Urothelium cell line (cell line): ENCODE data around the gene UCP3.

ENCODE experiments used
- DNase-seq: peaks from one replicate; pipeline ENCODE4 v3.0.0; 2011; ENCODE audit warnings: low spot score, mixed read lengths
- FAIRE-seq: peaks from 2 replicates; lab custom pipeline; 2011; peaks lifted over from hg19 to GRCh38; lab: Jason Lieb, UNC

Gene UCP3

DNA sequence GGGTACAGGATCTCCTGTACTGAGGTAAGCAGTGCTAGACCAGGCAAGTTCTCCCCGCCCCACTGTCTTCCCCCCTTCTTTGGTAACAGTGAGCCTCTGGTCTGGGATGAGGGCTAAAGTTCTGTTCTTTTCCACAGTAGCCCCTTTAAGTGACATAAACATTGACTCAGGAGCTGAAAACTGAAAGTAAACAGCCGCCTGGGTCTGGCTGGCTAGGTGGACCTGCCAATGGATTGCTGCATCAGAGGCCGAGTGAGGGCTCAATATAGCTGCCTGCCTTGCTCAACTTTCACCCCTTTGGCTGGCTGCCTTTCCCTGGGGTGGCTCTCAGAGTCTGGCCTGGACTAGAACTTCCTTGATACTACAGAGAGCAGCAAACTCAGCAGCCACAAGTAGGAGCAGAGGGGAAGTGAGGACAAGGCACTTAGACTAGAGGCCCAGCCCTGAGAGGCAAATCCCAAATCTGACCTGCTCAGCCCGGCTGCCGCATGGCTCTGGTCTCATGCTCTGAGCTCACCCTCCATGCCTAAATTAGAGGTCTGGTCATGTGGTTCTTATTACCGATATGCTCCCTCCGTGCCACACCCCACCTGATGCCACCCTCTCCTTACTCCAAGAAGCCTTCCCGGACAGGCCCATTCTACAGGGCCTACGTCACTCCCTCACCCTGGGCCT, 9.6 kb upstream of the UCP3 start:
- no peak for FAIRE-seq
- DNase-seq = no peak

GRCh38 chr11:74017631-74018030, 8.7 kb upstream of the UCP3 start:
- no peak for FAIRE-seq

GRCh38 chr11:74015919-74016684, 7.2 kb upstream of the UCP3 start:
- no peak for DNase-seq
- FAIRE-seq = no peak

More at GRCh38 chr11:74017631-74018030, 8.7 kb upstream of the UCP3 start:
- no peak for DNase-seq

DNA sequence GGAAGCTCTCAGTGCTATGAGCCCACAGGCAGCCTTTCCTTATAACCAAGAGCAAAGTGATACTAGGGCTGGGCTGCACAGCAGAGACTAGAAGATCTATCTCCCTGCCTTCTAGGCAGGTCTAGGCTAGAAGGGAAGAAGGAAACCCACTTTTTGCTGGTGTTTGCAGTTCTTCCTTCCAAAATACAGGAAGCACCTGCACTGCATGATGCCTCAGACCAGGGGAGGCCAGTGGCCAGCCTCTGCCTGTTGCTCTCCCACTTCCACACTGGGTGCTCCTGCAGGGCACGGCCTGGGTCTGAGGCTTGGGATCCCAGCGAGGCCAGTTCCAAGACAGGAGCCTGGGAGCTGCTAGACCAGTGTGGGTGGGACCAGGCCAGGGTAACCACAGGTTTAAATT, 6.0 kb upstream of the UCP3 start:
- no peak for DNase-seq
- no peak for FAIRE-seq

DNA sequence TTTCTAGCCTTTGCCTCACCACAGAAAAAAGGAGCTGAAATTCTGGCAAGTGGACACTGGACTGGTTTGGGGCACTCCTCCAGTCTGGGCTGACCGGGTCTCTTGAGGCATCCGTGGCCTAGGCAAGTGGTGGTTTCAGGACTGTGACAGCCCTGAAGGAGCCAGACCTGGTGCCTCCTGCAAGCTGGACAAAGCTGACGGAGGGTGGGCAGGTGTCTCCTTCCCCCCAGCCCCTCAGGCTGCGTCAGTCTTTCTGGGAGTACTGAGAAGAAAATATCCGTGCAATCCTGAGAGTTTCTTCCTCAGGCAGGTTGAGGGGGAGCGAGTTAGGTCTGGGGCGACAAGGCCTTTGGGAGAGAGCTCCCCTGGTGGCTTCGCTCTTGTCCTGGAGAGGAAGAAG, 4.3 kb upstream of the UCP3 start:
- FAIRE-seq = no peak
- no peak for DNase-seq

DNA sequence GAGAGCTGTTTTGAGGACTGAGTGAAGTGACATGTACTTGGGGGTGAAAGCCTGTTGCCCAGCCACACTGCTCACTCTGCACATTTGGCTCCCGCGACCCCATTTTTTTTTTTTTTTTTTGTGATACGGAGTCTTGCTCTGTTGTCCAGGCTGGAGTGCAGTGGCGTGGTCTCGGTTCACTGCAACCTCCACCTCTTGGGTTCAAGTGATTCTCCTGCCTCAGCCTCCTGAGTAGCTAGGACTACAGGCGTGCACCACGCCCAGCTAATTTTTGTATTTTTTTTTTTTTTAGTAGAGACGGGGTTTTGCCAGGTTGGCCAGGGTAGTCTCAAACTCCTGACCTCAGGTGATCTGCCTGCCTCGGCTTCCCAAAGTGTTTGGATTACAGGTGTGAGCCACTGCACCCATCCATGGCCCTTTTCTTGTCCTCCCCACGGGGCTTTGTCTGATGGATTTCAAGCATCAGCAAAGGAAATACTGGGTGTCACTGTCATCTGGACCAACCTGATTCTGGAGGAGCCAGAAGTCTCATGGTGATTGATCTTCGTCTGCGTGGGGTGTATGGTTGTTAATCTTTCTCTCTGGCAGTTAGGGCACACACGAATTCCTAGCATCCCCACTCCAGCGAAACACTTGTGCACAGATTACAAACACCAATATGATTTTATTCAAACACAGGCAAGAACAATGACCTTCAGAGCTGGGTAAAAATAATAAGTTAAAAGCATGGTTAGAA, 3.4 kb upstream of the UCP3 start:
- no peak for FAIRE-seq
- DNase-seq = no peak

DNA sequence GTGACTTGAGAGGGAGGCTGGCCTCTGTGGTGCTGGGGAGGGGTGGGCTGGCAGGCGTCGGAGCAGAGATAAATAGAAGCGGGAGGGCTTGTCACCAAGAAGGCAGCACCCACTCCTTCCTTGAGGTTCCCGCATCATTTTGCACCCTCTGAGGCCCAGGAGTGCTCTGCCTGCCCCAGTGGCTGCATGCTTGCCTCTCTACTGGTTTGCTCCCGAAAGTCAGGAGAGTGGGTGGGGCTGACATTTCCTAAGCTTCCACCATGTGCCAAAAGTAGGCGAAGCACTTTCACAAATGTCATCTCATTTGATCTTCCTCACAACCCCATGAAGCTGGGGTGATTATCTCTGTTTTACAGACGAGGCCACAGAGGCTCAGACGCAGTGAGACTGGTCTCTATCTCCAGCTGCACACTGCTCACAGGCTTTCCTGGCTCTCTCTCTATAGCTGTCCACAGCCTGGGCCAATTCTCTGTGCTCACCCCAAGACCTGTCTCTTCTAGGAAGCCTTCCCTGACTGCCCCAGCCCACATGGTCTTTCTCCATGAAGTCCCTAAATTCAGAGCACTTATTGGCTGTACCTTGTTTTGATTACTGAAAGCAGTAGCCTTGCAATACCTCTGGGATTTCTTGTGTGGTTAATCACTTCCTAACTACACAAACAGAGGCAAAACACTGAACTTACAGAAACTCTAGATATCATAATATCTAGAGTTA, 2.6 kb upstream of the UCP3 start:
- DNase-seq = no peak
- FAIRE-seq = no peak

DNA sequence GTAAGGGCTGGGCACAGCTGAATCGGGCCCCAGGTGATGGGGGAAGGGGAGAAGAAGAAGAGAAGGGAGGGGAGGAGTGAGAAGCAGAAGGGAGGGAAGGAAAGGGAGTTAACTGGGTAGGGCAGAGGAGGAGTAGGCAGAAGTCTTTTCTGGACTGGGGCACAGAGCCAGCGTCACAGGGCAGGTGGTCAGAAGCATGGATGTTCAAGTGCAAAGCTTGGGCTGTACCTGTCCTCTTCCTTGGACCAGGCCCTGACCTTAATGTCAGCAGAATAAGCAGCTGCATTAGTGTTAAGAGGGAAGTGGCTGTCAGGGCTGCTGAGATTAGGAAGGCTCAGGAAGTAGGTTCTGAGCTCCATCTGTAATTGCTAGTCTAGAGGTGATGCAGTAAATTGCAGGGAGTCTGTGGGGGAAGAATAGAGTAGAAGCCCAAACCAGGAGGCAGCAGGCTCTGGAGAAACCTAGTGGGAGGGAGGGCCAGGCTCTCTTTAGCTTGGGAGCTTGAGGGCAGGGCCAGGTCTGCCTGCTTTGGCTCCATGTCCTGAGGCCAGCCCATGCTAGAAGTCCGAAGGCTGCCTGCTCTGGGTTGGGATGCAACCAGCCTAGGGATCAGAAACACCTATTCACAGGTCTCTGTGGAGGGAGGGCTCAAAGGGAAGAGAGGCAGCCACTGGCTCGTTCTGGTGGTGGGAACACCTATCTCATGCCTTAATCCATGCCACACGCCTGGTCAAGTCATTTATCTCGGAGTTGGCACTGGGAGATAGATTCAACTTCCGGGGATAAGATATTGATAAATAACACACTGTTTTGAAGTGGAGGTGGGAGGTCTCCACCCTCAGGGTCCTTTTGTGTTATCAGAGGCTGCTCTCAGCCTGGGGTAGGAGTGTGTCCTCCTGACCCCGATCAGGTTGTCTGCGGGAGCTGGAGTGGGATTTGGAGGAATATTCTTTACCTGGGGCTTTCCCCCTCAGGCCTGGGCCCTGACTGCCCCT, 1.7 kb upstream of the UCP3 start:
- DNase-seq = no peak
- FAIRE-seq = no peak

GRCh38 chr11:74009675-74010305, 905 bp upstream of the UCP3 start:
- FAIRE-seq (no peak), DNase-seq (no peak)

GRCh38 chr11:74009230-74009547, 304 bp upstream of the UCP3 start:
- DNase-seq (no peak), FAIRE-seq (no peak)

GRCh38 chr11:74007691-74008372, 1.1 kb downstream of the UCP3 start:
- FAIRE-seq = no peak
- no peak for DNase-seq

- no peak for FAIRE-seq
- DNase-seq = no peak
Measured at GRCh38 chr11:74006743-74007304, 2.1 kb downstream of the UCP3 start.

GRCh38 chr11:74005721-74006517, 3.0 kb downstream of the UCP3 start:
- DNase-seq (no peak), FAIRE-seq (no peak)

DNA sequence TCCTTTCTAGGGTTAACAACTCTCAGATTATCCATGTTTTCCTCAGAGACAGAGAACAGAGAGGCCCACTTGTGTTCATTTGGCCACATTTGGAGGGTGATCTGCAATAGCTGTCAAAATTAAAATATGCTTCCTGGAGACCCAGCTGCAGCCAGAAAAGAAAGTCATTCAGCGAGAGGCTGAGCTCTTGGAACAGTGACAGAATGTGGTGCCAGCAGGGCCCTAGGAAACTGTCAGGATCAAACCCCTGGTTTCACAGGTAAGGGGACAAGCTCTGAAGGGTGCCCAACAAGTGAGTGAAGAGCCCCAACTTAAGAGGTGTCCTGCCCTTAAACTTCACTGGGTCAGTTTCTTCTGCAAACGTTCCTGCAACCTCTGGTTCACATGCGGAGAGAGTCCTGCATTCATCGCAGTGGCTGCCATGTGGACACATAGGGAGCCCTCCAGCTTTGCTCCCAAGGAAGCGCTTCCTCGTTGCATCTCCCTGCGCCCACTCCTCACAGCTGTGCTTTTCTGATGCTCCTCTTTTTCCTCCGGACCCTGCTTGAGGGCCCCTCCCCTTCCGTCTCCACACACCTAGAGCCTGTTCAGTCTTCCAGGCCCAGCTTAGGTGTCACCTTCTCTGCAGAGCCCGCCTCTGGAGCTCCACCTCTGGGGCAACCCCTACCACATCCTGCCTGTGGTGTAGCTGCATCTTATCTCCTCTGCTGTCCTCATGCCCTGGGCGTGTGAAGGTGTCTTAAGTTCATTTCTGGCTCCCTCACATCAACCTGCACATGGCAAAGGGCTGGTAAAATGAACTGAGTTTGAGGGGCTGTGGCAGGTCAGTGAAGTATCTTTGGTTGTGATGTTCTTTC, 3.9 kb downstream of the UCP3 start:
- DNase-seq (no peak), FAIRE-seq (no peak)

- no peak for FAIRE-seq
- DNase-seq = no peak
Measured at GRCh38 chr11:74004046-74004695, 4.7 kb downstream of the UCP3 start.

GRCh38 chr11:74002832-74003231, 6.1 kb downstream of the UCP3 start:
- DNase-seq (no peak), FAIRE-seq (no peak)
